CD4-positive, alpha-beta T cell treated with Interleukin-21 for 1 hour (primary cell): ENCODE data around the gene ATP8B2.
A peak's percentile ranks its signal among the peaks of the same experiment; 100 is the strongest.
"Not testable (repeated sequence)": the region's sequence is repeated elsewhere in the genome, so short reads cannot be mapped to it uniquely, and the experiment has no call there.

ENCODE experiments used
- DNase-seq: peaks from one replicate; pipeline ENCODE4 v3.0.0-alpha.2; 2020

Gene ATP8B2

GRCh38 chr1:154324241-154324640 is 1.1 kb upstream of the ATP8B2 start:
- no peak for DNase-seq

GRCh38 chr1:154325583-154326545 is 539 bp downstream of the ATP8B2 start:
- DNase-seq, result peak; percentile 55

GRCh38 chr1:154326546-154327465 is 1.5 kb downstream of the ATP8B2 start:
- DNase-seq, result peak; percentile 20

DNA sequence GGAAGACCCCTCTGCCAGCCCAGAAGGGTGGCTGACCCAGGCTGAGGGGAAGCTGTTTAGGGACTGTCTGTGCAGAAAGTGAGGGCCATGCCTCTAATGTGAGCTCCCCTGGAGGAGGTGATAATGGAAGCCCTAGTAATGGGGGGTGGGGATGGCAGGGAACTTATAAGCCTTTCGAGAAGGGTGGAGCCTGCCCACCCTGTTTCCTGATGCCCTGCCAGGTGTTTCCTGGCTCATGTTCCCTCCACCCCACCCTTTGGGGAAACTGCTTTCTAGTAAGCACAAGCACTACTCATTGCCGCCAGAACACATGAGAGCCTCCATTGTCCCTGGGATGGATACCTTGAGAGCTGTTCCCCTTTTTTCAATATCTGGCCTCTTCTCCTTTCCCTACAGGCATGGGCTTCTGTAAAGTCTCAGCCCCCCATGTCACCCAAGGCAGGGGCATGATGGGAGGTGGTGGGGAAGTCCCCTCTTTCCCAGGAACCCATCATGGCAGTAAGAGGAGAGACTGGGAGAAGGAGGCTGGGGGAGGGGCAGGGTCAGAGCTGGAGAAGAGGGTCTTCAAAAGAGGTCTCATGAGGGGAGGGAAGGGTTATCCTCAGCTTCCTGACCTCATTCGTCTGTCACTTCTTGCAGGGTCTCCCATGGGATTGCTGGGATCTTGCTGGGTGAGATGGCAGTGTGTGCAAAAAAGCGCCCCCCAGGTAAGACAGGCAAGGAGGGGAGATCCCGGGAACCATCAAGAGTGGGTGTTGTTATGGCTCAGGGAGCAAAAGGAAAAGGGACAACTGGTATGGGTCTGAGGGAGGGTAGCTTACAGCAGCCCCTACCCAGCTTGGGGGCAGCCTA is 2.4 kb downstream of the ATP8B2 start:
- peak; percentile 66 for DNase-seq

DNA sequence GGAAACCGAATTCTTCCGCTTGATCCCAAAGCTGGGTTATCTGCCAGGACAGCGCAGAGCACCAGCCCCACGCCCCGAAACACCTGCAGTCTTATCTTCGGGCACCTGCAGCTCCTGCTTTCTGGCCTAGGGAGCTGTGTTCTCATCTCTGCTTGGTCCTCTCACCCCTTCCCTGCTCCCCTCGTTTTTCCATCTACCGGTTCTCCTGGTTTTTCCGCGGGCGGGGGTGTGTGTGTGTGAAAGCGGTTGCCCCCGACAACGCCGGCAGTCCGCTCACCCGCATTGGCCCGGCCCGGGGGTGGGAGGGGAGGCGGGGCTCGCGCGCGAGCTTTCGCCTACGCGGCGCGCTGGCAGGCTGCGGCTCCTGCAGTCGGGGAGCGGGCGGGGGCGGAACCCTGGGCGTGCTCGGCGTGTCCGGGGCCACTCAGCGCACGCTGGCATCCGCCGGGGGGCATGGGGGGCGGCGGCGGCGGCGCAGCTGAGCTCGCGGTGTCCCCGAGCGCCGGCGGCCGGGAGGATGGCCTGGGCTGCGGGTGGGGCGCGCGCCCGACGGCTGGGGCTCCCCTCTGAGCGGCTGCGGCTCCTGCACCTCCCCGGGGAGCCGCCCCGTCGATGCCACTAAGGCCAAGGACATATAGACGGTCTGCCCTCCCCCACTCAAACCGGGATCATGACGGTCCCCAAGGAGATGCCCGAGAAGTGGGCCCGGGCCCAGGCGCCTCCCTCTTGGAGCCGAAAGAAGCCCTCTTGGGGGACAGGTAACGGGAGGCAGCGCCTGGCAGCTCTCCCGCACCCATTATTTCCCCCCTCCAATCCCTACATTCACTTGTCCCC is 3.2 kb downstream of the ATP8B2 start:
- peak; percentile 90 for DNase-seq

- DNase-seq, result no peak
Observed at GRCh38 chr1:154329152-154329521, 3.8 kb downstream of the ATP8B2 start.

DNA sequence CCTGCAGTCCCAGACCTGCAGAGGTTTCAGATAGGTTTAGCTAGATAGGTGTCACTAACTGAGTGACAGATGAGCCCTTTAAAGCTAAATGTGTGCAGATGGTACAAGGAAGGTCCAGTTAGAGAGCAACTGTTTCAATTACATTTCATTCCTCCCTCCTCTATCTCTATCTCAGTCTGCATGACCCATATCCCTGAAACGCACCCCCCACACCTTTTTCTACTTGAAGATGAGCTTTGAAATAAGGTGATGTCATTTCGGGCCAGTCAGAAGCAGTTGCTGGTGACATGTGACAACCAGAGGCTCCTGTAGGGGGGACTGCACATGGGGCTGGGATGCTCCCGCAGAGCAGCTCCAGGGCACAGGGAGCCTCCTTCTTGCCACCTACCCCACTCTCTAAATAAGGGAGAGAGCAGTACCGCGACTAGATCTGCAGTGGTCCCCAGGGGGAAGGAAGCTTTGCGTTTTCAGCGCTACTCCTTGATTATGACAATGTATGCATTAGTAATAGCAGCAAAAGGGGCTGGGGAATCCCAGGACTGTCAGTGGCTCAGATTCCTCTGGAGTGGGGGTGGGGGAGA is 4.3 kb downstream of the ATP8B2 start:
- peak; percentile 55 for DNase-seq

DNA sequence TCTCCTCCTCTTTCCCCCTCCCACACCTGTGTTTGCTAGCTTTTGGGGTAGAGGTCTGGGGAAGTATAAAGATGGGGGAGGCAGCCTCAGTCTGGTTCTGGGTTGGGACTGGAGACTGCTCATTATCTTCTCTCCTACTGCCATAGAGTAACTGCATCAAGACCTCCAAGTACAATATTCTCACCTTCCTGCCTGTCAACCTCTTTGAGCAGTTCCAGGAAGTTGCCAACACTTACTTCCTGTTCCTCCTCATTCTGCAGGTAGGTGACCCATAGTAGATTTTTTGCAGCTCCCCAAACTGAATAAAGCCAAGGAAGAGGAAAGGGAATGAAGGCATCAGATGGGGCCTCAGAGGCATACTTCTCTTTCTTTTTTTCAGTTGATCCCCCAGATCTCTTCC is 5.3 kb downstream of the ATP8B2 start:
- peak; percentile 30 for DNase-seq

DNA sequence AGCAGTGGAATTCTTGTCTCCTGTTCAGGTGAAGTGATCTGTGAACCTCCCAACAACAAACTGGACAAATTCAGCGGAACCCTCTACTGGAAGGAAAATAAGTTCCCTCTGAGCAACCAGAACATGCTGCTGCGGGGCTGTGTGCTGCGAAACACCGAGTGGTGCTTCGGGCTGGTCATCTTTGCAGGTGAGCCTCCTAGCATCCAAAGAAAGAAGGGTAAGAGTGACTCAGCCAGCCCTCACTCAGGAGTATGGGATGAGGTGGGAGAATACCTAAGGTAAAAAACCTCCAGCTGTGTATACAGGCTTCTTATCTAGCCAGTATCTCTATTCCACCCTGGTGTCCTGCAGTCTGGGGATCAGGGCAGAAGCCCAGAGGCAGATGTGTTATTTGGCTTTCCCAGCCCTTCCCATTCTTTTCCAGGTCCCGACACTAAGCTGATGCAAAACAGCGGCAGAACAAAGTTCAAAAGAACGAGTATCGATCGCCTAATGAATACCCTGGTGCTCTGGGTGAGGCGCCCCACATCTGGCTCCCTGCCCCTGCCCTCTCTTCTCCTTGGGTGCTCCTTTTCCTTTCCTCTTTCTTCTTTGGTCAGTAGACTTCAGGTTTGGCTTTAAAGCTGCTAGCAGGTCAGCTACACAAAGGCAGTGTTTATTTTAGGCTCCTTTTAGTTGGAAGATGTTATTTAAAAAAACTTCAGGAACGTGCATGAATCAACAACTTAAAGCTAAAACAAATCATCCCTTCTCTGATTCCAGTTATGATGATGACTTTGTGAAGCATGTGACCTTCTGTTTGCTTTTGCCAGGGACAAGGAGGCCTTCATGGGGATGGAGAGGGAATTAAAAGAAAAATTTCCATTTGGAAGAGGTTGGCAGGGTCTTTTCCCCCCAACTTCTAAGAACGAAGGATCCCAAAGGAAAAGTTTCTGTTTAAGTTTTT is 9.0 kb downstream of the ATP8B2 start:
- DNase-seq, result no peak

- peak; percentile 92 for DNase-seq
Observed at GRCh38 chr1:154335025-154335714, 9.8 kb downstream of the ATP8B2 start.

- peak; percentile 63 for DNase-seq
Observed at GRCh38 chr1:154337253-154337894, 12.0 kb downstream of the ATP8B2 start.

- DNase-seq, result no peak
Observed at GRCh38 chr1:154338875-154339274, 13.6 kb downstream of the ATP8B2 start.

GRCh38 chr1:154341366-154341765 is 16.0 kb downstream of the ATP8B2 start:
- not testable (repeated sequence) for DNase-seq

GRCh38 chr1:154342132-154342531 is 16.8 kb downstream of the ATP8B2 start:
- DNase-seq, result no peak

DNA sequence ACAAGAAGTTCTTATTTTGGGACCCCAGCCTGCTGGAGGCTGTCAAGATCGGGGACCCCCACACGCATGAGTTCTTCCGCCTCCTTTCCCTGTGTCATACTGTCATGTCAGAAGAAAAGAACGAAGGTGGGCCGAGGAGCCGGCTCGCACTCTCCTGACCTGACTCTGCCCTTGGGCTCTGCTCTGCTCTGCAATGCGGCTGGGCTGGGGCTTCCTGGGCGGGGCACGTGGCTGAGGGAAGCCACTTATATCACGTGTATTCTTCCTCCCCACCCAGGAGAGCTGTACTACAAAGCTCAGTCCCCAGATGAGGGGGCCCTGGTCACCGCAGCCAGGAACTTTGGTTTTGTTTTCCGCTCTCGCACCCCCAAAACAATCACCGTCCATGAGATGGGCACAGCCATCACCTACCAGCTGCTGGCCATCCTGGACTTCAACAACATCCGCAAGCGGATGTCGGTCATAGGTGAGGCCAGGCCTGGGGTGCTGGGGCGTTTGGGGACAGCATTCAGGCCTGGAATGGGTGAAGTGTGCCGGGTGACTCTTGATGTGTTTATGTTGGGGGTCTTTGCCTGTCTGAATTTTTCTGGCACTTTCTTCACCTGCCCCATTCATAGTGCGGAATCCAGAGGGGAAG is 17.6 kb downstream of the ATP8B2 start:
- DNase-seq, result peak; percentile 83

GRCh38 chr1:154344977-154345837 is 19.9 kb downstream of the ATP8B2 start:
- DNase-seq, result peak; percentile 83

DNA sequence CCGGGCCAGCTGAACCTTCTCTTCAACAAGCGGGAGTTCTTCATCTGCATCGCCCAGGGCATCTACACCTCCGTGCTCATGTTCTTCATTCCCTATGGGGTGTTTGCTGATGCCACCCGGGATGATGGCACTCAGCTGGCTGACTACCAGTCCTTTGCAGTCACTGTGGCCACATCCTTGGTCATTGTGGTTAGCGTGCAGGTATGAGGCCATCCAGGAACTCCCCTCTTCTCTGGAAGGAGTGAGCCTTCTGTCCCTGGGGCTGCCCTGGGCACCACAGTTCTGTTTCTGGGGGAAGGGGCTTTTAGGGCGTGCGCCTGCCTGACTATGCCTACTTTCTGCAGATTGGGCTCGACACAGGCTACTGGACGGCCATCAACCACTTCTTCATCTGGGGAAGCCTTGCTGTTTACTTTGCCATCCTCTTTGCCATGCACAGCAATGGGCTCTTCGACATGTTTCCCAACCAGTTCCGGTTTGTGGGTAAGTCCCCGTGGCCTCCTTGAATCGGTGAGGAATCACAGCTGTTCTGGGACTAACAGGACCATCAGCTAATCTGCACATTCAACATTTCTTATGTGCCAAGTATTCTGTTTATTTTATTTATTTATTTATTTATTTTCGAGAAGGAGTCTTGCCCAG is 21.1 kb downstream of the ATP8B2 start:
- DNase-seq, result no peak
